GM19463 (cell line): ENCODE results near the gene NIT1.
A peak's percentile ranks its signal among the peaks of the same experiment; 100 is the strongest.

Experiments
- ATAC-seq: cut with Tn5 transposase; IDR thresholded peaks from one replicate; pipeline ENCODE4 v1.9.1; 2021; ENCODE audit warnings: mild to moderate bottlenecking, moderate library complexity; ENCODE audit not compliant: unreplicated experiment

Gene NIT1

GRCh38 chr1:161083748-161084596 is 33.9 kb upstream of the NIT1 start:
- no peak for ATAC-seq

- no peak for ATAC-seq
These were observed 33.3 kb upstream of the NIT1 start for GRCh38 chr1:161084597-161084988.

- no peak for ATAC-seq
These were observed 32.7 kb upstream of the NIT1 start for GRCh38 chr1:161085165-161085564.

- no peak for ATAC-seq
These were observed 31.4 kb upstream of the NIT1 start for GRCh38 chr1:161086457-161086856.

GRCh38 chr1:161088587-161089110 is 29.3 kb upstream of the NIT1 start:
- no peak for ATAC-seq

- no peak for ATAC-seq
These were observed 28.5 kb upstream of the NIT1 start, which contains the start of gene NECTIN4 for GRCh38 chr1:161089251-161089924. TSS of gene NECTIN4 (minus strand) at chr1:161089558. CDS start at chr1:161089296, 262 bp downstream.

- ATAC-seq = no peak
These were observed 28.0 kb upstream of the NIT1 start for GRCh38 chr1:161089938-161090337.

GRCh38 chr1:161090617-161091016 is 27.3 kb upstream of the NIT1 start:
- ATAC-seq = no peak

GRCh38 chr1:161091093-161091492 is 26.8 kb upstream of the NIT1 start:
- ATAC-seq = no peak

- ATAC-seq = no peak
These were observed 26.0 kb upstream of the NIT1 start for GRCh38 chr1:161091796-161092507.

- no peak for ATAC-seq
These were observed 25.3 kb upstream of the NIT1 start for GRCh38 chr1:161092621-161093028.

- no peak for ATAC-seq
These were observed 23.4 kb upstream of the NIT1 start for GRCh38 chr1:161094481-161094880.

GRCh38 chr1:161095230-161095629 is 22.7 kb upstream of the NIT1 start:
- ATAC-seq = no peak

GRCh38 chr1:161096015-161096414 is 21.9 kb upstream of the NIT1 start:
- ATAC-seq = peak; percentile 55

- no peak for ATAC-seq
These were observed 21.4 kb upstream of the NIT1 start for GRCh38 chr1:161096530-161096929.

GRCh38 chr1:161098210-161099068 is 19.5 kb upstream of the NIT1 start, which contains the start of gene KLHDC9:
TSS of gene KLHDC9 (plus strand) at chr1:161098361. CDS start at chr1:161098536, 175 bp downstream.
- ATAC-seq = peak; percentile 68

GRCh38 chr1:161099090-161099802 is 18.7 kb upstream of the NIT1 start:
- ATAC-seq = no peak

GRCh38 chr1:161100556-161100955 is 17.3 kb upstream of the NIT1 start:
- ATAC-seq = no peak

- no peak for ATAC-seq
These were observed 11.5 kb upstream of the NIT1 start for GRCh38 chr1:161106431-161106830.

- no peak for ATAC-seq
These were observed 6.8 kb upstream of the NIT1 start for GRCh38 chr1:161111117-161111516.
